Ramos (cell line): ENCODE data around the gene ATE1.

Source experiments
- in situ Hi-C: fragments of 300-500 bp; cut with MboI; formaldehyde crosslinking; loops from one replicate; pipeline ENCODE4 v1.14.3; 2022; ENCODE audit warnings: low sequenced_read_pairs; ENCODE audit not compliant: unreplicated experiment

Gene ATE1

DNA sequence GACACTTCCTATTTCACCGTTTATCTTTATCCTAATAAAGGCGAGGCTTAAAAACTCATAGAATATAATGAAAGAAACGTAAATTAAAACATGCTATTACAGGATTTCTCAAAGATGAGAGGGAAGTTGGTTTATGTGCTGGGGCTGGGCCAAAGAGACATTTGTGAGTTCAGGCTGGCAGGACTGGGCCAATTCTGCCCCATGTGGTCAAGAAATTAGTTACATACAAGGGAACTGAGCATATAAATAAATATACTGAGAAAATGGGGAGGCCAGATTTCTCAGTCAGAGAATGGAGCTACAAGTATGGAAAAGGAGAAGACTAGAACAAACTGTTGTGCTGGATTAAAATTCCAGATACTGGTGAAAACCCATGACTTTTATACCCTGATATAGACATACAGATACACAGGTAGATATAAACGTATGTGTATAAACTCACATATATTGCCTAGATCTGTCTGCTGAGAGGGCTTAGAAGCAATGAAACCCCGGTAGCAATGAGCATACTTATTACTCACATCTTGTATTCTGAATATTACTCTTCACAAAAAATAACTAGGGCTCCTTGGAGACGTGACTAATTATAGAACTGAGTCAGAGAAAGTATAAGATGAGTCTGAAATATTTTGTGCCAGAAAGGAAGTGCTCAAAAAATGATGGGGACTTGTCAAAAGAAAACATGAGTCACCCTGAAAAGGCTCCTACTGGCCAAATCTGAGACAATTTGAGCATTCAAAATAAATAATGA lies 173.9 kb downstream of the ATE1 start:
- in situ Hi-C loops, result no loop called here

DNA sequence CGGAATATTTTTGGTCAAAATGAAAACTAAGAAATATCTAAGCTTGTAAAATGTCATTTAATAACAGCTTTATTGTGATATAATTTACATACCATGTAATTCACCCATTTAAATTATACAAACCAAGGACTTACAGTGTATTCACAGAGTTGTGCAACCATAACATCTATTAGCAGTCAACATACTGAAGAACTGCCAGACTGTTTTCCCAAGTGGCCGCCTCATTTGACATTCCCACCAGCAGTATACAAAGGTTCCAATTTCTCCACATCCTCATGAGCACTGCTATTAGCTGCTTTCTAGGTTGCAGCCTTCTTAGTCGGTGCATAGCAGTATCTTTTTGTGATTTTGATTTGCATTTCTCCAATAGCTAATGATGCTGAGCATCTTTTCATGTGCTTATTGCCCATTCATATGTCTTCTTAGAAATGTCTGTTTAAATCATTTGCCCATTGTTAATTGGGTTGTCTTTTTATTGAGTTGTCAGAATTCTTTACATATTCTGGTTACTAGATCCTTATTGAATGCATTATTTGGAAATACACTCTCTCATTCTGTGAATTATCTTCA lies 176.6 kb downstream of the ATE1 start:
- in situ Hi-C loops, result no loop called here

DNA sequence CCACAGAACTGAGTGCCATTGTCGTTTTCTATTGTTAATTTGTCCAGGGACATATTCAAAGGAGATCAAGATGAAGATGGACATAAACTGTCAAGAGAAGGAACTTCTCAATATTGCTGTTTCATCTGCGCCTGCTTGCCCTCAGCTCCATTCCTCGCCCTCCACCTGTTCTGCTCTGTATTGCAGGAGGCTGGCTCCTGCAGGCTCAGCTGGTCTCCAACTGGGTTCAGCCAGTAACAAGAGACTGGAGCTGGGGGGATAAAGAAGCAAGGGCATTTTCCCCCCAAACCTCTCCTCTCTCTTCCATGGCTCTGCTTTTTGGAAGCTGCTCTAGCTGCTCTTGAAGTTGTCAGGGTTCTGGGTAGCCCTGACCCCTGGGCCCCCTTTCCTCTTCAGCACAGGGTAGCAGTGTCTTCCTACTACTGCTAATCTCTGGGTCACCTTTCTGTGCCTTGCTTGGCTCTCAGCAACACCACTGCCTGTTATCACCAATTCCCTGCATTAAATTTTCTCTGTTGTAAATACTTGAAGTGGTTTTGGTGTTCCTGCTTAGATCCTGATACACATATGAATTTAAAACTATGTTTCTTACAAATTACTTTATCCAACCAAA lies 180.6 kb downstream of the ATE1 start:
- in situ Hi-C loops, result no loop called here

DNA sequence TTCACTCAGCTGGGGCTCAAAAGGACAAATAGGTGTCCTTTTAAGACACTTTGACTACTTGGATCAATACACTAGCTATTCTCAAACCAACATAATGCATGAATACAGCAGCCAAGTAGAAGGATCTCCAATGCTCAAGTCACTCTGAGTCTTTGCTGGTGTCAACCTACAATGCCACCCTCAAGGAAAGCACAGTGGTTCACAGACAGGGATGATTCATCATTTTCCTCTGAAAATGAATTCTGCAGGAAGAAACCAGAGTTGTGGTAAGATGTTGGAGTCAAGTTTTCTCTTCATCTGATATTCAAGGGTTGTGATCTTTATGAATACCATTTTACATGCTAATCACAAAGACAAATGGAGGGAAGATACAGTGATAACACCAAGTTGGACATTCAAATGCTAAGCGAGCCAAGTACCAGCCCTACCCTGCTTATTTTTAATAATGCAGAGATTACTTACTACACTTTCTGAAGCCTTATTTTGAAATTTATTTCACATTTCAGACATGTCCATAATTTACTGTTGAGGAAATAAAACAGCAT lies 186.5 kb downstream of the ATE1 start:
- in situ Hi-C loops, result no loop called here

DNA sequence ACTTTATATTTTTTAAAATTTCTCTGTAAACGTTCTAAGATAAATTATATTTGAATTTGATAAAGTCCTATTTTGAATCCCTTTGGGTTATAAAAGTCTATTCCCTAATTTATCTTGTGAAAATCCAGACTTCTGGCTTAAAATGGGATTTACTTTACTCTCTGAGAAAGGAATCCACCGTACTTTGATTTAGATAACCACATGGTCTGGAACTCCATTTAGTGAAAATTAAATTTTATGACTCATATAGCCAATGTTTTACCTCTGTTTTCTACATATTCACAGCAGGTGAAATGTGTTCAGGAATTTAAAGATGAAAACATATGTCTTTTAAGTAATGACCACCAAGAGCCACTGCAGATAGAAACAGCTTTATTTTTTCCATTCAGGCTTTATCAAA lies 187.8 kb downstream of the ATE1 start:
- in situ Hi-C loops, result no loop called here

DNA sequence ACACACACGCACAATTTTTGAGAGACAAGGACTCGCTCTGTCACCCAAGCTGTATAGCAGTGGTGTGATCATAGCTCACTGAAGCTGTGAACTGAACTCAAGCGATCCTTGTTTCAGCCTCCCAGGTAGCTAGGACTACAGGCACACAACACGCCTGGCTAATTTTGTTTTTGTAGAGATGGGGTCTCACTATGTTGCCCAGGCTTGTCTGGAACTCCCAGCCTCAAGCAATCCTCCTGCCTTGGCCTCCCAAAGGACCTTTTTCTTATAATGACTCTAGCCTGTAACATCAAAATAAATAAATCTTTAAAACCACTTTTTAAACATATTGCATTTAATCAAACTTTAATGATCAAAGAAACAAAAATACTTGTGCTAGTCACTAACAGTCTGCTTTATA lies 188.7 kb downstream of the ATE1 start:
- in situ Hi-C loops, result loop anchor here (10.0 kb wide), 1 partner anchor 794 kb away; no protein-coding TSS in a partner anchor

DNA sequence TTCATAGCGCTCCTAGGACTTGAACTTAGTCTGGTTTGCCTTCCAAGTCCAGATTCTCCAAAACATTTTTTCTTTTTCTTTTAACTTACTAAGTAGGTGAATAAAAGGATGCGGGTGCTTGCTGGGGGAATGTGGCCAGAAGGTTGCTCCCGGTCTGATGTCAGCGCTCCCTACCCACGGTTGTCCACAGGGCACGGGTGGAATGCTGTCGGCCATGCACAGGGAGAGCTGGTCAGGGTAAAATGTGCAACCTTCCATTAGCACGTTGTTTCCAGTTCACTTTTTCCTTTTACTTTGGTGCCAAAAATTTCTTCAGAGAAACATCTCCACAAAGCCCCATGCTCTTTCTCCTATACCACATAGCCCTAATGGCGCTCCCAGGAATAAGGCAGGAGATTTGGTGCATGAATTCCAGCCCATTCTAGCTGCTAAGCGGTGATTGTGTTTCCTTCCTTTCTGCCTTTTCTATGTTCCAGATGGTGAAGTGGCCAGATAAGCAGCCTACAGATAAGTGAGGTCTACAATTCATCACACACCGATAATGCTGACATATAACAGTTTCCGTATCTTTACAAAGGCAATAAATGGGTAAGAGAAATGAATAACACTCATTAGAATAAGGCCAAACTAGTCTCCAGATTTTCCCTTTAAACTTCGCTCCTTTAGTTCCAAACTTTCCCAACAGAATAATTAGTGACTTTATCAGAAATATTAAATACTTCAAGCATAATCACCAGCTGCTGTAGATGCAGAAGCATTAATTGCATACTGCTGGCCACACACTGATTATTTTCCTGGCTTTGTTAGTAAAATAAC lies 191.3 kb downstream of the ATE1 start:
- in situ Hi-C loops, result loop anchor here (10.0 kb wide), 1 partner anchor 792 kb away; no protein-coding TSS in a partner anchor

DNA sequence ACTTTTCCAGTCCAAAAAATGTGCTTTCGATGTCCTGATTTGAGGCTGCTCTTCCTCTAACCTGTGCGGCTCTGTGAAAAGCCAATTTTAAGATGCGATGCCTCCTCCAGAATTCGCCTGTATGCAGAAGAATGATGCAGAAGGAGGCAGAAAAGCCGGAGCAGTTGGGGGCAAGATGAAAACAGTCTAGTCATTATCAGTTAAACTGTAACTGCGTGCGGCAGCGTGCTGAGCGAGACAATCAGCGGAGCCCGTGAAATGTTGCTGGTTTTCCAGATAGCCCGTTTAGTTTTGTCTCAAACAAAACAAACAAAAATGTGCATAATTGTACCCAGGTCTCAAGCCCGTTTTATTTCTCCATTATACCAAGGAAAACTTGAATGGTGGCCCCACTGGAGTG lies 192.6 kb downstream of the ATE1 start:
- in situ Hi-C loops, result loop anchor here (10.0 kb wide), 1 partner anchor 790 kb away; no protein-coding TSS in a partner anchor

DNA sequence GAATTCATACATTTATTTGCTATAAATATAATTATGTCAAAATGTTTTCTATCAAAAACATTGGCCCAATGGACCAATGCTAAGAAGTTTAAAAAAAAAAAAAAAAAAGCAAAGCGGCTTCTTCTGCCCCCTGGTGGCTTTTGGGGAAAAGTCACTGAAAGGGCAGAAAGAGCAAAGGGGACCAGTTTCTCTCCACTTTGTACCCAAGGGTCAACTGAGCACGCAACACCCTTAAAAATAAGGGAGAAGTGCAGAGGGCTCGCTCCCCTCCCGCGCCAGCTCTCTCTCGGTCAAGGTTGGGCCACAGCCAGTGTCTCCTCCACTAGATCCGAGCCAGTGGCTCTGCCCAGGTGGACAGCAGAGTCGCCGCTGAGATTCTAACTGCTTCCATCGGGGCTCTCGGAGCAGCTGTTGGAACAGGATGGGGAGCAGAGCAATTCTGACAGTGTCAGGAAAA lies 193.2 kb downstream of the ATE1 start:
- in situ Hi-C loops, result loop anchor here (10.0 kb wide), 1 partner anchor 790 kb away; no protein-coding TSS in a partner anchor

DNA sequence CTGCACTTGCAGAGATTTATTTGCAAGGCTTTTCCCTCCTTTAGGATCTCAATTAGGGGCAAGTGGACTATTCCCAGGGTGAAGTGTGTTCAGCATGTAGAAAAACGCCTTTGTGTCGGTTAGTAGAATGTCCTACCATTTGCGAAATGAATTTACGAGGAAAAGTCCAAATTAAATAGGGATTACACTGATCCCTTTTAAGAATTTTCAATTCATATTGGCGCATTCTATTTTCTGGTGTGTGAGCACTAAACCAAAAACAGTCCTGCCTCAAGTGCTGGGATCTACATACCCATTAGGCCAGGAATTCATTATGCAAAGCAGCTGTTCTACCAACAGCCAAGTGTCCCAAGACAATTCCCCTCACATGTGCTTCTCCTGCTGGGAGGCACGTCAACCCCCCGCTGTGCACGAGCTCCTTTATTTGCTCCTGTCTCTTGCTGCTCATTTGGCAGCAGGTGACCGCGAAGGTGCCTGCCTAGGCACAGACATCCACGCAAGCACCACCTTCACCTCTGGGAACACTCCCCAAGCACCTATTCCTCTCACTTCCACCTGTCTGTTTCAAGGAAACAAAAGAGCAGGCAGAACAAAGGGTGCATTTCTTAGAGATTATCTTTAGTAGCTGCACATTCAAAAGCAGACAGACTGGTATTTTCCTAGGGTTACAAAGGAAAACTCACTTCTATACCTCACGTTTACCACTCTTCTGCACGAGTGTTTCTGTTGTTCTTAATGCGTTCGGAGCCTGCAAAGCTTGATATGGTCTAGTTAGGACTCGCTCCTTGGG lies 195.0 kb downstream of the ATE1 start:
- in situ Hi-C loops, result loop anchor here (10.0 kb wide), 1 partner anchor 788 kb away; no protein-coding TSS in a partner anchor

DNA sequence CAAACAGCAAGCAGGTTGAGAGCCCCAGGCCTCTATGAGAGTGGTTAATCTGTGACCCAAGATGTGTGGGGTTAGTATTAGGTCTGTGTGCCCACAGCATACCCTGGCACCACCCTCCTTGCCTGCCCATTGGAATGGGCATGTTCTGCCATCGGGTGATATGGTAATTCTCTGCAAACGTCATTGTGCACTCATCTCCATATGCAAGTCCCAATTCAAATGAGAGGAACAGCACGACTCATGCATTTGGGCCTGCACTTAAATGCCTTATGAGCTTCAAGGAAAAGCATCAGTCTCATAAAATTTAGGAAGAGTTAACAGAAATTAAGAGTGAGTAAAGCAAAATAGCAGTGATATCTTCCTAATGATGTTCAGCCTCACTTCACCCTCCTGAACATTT lies 195.7 kb downstream of the ATE1 start:
- in situ Hi-C loops, result loop anchor here (10.0 kb wide), 1 partner anchor 787 kb away; no protein-coding TSS in a partner anchor

DNA sequence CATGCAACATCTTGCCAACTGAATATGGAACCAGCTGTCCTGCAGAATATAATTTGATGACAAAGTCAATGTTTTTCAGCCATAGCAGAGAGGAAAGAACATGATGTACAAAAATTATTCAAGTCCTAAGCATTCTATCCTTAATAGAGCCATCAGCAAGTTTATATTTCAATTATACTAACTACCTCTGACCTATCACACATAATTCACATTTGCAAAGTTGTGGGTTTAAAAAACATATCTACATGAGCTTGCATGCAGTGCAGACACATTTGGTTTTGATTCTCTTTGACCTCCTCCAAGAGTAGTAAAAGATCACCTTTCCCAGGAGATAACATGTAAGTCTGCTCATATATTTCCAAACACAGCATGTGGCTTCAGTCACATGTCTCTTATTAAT lies 203.5 kb downstream of the ATE1 start:
- in situ Hi-C loops, result no loop called here

DNA sequence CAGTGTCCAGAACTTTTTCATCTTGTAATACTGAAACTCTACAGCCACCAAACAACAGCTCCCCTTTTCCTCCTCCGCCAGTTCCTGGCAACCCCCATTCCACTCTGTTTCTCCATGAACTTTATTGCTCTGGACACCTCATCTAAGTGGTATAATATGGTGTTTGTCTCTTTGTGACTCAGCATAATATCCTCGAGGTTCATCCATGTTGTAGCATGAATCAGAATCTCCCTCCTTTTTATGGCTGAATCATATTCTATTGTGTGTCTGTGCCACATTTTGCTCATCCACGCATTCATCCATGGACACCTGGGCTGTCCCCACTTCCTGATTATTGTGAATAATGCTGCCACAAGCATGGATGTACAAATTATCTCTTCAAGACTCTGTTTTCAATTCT lies 205.2 kb downstream of the ATE1 start:
- in situ Hi-C loops, result no loop called here

DNA sequence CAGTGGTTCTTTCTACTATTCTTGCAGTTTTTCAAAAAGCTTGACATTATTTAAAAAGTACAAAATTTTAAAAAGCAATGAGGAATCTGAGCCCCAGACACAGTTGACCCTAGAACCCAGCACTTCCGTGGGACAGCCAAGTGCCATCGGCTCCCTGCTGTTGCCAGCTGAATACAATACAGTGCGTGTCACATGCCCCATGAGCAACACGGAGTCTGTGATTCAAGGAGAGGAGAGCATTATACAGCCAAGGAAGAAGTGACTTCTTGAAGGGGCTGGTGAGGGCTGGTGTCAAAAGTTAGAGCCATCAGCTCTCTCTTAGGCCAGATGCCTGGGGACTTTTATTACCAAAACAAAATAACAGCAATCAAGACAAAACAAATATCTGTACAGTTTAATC lies 206.6 kb downstream of the ATE1 start:
- in situ Hi-C loops, result no loop called here

DNA sequence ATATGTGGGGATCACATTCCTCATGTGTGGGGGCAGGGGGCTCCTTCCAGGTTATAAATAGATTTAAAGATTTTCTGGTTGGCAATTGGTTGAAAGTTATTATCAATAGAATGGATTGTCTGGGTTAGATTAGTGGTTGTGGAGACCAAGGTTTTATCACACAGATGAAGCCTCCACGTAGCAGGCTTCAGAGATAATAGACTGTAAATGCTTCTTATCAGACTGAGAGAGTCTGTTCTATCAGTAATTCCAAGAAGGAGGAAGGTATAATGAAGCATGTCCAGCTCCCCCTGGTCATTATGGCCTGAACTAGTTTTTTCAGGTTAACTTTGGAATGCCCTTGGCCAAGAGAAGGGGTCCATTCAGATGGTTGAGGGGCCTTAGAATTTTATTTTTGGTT lies 211.9 kb downstream of the ATE1 start:
- in situ Hi-C loops, result no loop called here

DNA sequence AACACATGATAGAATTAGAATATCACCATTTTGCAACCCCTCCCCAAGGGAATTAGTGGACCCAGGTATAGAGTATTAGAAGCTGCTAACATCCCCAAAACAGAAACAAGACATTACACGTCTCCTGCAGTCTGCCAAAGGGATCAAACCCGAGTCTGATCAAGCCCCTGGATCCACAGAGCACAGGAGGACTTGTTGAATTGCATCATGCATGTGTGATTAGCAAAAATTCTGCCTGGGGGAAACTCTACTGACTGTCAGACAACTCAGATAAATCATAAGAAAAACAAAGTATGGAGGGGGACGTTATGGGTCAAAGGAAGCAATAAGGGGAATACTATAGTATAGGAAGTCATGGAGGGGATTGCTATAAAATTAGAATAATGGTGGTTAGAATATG lies 212.8 kb downstream of the ATE1 start:
- in situ Hi-C loops, result no loop called here

DNA sequence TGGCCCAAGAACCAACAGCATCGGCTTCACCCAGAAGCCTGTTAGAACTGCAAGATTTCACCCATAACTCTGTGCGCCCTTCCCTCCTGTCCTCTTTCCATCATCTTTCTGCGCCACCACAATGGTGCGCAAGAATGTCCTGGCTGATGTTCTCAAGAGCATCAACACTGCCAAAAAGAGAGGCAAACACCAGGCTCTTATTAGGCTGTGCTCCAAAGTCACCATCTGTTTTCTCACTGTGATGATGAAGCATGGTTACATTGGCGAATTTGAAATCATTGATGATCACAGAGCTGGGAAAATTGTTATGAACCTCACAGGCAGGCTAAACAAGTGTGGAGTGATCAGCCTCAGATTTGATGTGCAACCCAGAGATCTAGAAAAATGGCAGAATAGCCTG lies 214.3 kb downstream of the ATE1 start:
- in situ Hi-C loops, result no loop called here

DNA sequence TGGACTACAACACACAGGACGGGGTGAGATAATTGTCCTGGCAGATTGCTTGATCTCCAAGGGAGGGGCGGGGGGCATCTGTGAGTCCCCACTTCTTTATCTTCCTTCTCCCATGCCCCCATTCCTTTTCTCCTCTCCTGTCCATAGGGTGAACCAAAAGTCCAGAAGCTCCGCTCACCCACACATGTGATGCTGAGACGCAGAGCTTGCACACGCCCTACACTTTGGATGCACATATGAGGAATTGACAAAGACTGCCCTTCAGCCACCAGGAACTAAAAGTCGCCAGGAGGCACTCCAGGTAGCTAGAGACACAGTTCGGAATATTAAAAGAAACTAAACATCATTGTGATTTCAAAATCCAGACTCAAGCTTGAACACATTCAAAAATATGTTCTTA lies 216.9 kb downstream of the ATE1 start:
- in situ Hi-C loops, result no loop called here

DNA sequence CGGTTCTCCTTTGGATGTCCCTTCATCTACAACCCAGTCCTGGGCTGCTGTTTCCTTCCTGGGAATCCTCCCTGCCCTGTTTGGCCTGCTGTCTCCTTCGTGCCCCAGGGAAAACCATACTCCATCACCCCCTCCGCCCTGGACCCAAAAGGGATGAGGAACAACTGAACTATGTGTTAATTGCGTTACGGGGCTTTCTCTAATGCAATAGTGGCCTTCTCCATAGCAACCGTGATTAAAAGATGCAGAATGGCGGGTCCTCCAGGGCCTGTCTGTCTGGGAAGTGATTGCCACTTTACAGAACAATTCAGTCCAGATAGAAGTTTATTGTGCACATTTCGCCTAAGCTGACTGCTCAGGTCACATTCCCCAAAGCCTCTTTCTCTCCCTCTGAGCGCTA lies 217.6 kb downstream of the ATE1 start:
- in situ Hi-C loops, result no loop called here
